ENCODE data around the gene TRPC4.
A peak's percentile ranks its signal among the peaks of the same experiment; 100 is the strongest.

Gene TRPC4

GRCh38 chr13:37657134-37657533 lies 212.4 kb downstream of the TRPC4 start:
- TF ChIP-seq CTCF (conservative IDR thresholded peaks at IDR 0.05; ENCODE audit: low read depth, low read length): no peak
- no peak overlapping the region for H3K4me3 ChIP-seq (ENCODE audit: low read depth, low read length)
- peak; percentile 67 for DNase-seq (ENCODE audit: low read depth)

- no peak for TF ChIP-seq CTCF (conservative IDR thresholded peaks at IDR 0.05; ENCODE audit: low read depth, low read length)
- H3K4me3 ChIP-seq (ENCODE audit: low read depth, low read length): no peak overlapping the region
- DNase-seq (ENCODE audit: low read depth): peak; percentile 97
Measured at GRCh38 chr13:37656247-37656940, 213.2 kb downstream of the TRPC4 start.

- no peak overlapping the region for H3K4me3 ChIP-seq (ENCODE audit: low read depth, low read length)
- no peak for DNase-seq (ENCODE audit: low read depth)
- TF ChIP-seq CTCF (conservative IDR thresholded peaks at IDR 0.05; ENCODE audit: low read depth, low read length): no peak
Measured at GRCh38 chr13:37652596-37652995, 217.0 kb downstream of the TRPC4 start.

- no peak overlapping the region for H3K4me3 ChIP-seq (ENCODE audit: low read depth, low read length)
- no peak for TF ChIP-seq CTCF (conservative IDR thresholded peaks at IDR 0.05; ENCODE audit: low read depth, low read length)
- no peak for DNase-seq (ENCODE audit: low read depth)
Measured at GRCh38 chr13:37651891-37652290, 217.7 kb downstream of the TRPC4 start.

GRCh38 chr13:37648609-37649008 lies 221.0 kb downstream of the TRPC4 start:
- H3K4me3 ChIP-seq (ENCODE audit: low read depth, low read length): no peak overlapping the region
- DNase-seq (ENCODE audit: low read depth): peak; percentile 53
- TF ChIP-seq CTCF (conservative IDR thresholded peaks at IDR 0.05; ENCODE audit: low read depth, low read length): no peak

- TF ChIP-seq CTCF (conservative IDR thresholded peaks at IDR 0.05; ENCODE audit: low read depth, low read length): no peak
- DNase-seq (ENCODE audit: low read depth): peak; percentile 24
- H3K4me3 ChIP-seq (ENCODE audit: low read depth, low read length): no peak overlapping the region
Measured at GRCh38 chr13:37647031-37647650, 222.4 kb downstream of the TRPC4 start.

- no peak overlapping the region for H3K4me3 ChIP-seq (ENCODE audit: low read depth, low read length)
- no peak for TF ChIP-seq CTCF (conservative IDR thresholded peaks at IDR 0.05; ENCODE audit: low read depth, low read length)
- DNase-seq (ENCODE audit: low read depth): no peak
Measured at GRCh38 chr13:37646531-37646930, 223.0 kb downstream of the TRPC4 start.
